ENCODE results near the gene CDC34.
"Not testable (repeated sequence)": the region's sequence is repeated elsewhere in the genome, so short reads cannot be mapped to it uniquely, and the experiment has no call there.

CDC34 gene

GRCh38 chr19:573519-573825 lies 41.9 kb downstream of the CDC34 start:
- DNase-seq (ENCODE audit: low read depth in 2 of 2) = no peak

DNA sequence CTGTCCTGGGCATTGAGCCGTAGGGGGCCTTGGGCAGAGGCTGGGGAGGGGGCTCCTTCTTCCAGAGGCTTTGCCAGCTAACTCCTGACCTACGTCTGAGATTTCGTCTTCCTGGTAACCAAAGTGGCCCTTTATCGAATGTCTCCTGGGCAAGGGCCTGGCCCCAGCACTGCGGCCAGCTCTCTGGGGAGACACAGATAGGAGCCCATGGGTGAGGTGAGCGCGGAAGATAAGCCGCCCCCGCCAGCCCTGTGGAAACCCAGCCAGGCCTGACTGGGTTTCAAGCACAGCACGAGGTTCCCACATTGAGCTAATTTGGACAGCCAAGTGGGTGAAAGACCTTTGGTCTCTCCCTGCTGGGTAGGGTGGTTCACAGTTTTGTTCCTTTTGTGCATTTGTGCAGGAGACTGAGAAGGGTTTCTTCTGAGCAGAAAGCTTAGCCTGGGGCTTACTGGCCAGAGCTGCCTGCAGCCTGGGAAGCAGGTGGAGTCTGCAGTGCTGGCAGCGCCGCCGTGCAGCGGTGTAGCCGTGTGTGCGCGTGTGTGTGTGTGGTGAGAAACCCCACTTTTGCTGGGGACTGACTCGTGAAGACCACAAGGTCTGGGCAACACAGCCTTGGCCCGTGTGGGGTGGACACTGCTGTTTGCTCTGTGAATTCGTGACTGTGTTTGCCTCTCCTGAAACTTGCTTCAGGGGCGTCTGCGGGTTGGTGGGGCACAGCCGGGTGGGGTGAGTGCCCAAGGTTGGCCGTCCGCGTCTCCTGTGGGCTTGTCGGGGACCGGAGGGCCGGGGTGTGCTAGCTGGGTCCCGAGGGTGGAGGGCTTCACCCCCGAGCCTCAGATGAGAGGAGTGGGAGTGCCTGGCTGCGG lies 43.3 kb downstream of the CDC34 start:
- no peak for DNase-seq (ENCODE audit: low read depth in 2 of 2)

DNA sequence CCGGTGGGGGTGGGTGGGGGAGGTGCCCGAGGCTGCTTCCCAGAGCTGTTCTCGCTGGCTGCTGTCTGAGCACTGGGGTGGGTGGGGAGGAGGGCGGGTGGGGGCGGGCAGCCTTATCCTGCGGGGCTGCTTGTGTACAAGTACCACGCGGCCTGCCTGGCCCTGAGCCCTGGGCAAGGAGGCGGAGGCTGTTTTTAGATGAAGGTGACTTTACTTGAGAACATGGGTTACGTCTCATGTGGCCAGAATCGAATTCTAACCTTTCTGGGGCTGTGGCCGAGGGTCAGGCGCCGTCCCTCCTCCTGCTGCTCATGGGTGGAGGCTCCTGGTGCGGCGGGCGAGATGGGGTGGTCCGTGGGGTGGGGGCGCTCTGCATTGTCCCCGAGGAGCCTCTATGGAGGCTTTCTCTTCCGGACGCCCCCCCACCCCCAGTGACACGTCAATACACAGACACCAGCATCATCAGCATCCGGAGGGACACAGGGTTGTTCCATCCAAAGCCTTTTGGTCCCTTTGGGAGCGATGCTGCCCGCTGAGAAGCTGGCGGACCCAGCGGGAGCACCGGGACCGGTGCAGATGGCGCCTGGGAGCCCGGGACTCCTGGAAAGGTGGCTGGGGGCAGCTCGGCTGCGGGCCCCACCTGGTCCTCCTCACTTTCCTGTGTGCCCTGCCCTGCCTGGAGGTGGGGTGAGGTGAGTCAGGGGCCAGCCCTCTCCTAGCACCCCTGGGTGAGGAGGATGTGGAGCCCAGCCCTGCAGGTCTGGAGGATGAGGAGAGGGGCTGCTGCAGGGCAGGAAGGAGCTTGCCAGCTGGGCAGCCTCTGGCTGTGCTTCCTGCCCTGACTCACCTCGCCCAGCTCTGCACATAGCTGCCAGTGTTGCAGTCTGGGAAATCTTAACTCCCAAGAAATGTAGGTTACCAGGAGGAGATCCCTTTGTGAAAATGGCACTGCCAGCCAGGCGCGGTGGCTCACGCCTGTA lies 44.3 kb downstream of the CDC34 start:
- no peak for DNase-seq (ENCODE audit: low read depth in 2 of 2)

DNA sequence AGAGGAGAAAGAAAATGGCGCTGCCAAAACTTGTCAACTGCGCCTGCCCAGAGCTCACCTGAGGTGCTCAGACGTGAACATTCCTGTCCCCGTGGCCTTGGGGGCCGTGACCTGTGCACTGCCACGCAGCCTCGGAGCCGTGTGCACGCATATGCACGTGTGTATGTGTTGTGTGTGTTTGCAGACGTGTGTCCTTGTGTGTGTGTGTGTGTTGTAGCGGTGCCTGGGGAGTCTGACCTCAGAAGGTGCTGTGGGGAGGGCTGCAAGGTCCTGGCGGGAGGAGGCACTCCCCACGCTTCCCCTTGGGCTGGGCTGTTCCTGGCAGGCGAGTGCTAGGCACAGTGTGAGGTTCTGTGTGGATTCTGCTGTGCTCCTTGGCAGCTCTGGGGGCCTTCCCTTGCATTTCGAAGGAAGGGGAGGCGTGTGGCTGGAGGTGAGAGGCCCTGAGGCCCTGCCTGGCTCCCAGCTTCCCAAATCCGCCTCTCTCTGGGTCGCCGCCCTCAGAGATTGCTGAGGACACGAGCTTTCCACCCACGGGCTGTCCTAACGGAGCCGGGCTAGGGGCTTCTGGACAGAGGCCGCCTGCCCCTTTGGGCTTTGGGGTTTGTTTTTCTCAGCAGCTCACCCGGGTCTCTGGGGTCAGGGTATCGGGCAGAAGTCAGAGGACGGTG lies 45.3 kb downstream of the CDC34 start:
- no peak for DNase-seq (ENCODE audit: low read depth in 2 of 2)

- DNase-seq (ENCODE audit: low read depth in 2 of 2) = no peak
Observed at GRCh38 chr19:577439-578392, 46.2 kb downstream of the CDC34 start.

- no peak for DNase-seq (ENCODE audit: low read depth in 2 of 2)
Observed at GRCh38 chr19:579111-579841, 47.7 kb downstream of the CDC34 start.

DNA sequence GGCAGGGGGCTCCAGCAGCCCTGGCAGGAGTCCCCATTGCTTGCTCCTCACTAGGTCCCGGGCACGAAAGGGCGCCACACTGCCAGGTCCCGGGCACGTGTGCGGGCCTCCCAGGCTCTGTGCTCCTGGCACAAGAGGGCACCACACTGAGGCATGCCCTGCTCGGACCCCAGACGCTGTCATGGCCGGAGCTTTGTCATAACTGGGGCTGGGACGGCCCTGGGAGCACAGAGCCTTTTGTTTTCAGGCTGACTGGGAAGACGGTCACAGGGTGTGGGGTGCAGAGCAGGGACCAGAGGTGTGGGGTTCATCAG lies 48.2 kb downstream of the CDC34 start:
- no peak for DNase-seq (ENCODE audit: low read depth in 2 of 2)

DNA sequence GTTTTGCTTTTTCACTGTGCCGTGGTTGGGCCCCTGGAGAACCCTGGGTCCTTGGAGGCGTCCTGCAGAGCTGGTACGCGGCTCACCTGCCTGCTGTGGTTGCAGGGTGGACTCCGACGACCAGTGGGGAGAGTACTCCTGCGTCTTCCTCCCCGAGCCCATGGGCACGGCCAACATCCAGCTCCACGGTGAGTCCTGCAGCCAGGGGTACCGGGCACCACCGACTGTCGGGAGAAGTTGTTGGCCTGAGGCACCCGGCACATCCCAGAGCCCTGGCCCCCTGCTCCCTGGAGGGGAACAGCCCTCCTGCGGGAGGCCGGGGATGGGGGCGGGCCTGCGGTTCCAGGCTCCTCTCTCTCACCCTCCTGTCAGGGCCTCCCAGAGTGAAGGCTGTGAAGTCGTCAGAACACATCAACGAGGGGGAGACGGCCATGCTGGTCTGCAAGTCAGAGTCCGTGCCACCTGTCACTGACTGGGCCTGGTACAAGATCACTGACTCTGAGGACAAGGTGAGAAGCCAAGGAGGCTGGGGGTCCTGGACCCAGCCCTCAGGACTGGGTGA lies 48.8 kb downstream of the CDC34 start:
- DNase-seq (ENCODE audit: low read depth in 2 of 2) = no peak

- no peak for DNase-seq (ENCODE audit: low read depth in 2 of 2)
Observed at GRCh38 chr19:581399-582111, 50.0 kb downstream of the CDC34 start.

DNA sequence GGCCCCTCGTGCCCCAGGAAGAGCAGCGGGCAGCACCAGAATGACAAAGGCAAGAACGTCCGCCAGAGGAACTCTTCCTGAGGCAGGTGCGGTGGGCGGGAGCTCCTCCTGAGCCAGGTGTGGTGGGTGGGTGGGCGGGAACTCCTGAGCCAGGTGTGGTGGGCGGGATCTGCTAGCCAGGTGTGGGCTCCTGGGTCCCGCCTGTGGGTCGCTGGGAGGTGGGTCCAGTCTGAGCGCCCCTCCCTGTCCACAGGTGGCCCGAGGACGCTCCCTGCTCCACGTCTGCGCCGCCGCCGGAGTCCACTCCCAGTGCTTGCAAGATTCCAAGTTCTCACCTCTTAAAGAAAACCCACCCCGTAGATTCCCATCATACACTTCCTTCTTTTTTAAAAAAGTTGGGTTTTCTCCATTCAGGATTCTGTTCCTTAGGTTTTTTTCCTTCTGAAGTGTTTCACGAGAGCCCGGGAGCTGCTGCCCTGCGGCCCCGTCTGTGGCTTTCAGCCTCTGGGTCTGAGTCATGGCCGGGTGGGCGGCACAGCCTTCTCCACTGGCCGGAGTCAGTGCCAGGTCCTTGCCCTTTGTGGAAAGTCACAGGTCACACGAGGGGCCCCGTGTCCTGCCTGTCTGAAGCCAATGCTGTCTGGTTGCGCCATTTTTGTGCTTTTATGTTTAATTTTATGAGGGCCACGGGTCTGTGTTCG lies 51.1 kb downstream of the CDC34 start:
- no peak for DNase-seq (ENCODE audit: low read depth in 2 of 2)

DNA sequence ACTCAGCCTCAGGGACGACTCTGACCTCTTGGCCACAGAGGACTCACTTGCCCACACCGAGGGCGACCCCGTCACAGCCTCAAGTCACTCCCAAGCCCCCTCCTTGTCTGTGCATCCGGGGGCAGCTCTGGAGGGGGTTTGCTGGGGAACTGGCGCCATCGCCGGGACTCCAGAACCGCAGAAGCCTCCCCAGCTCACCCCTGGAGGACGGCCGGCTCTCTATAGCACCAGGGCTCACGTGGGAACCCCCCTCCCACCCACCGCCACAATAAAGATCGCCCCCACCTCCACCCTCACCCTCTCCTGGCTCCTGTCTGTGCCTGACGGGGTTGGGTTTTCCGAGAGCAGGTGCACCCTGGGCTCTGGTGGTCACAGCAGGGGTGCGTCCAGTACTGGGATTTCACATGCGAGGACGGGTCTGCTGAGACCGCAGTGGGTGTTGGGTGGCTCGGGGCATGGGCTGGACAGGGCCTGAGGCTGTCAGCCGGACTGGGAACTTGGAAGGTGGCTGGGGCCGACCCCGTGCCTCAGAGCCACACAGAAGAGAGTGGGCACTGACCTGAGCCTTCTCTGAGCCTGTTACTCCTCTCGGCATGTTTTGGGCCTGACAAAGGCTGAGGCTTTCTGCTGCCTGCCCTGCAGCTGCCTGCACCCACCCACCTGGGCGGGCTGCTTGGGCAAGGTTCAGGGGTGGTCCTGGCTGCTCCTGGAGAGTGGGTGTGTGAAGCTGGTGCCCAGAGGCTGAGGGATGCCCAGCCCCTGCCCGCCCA lies 51.8 kb downstream of the CDC34 start:
- DNase-seq (ENCODE audit: low read depth in 2 of 2) = no peak

DNA sequence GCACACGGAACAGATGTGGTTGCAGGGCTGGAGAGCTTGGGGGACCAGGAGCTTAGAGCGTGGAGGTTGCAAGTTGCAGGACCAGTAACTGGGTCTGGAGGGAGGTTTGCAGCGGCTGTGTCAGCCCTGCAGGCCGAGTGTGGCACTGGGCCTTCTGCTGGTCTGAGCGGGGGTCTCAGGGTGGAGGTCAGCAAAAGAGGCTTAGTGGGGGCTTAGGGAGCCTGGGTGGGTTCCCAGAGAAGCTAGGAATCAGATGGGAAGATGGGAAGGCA lies 52.3 kb downstream of the CDC34 start:
- no peak for DNase-seq (ENCODE audit: low read depth in 2 of 2)

- DNase-seq (ENCODE audit: low read depth in 2 of 2) = peak in 1 of 2 donors; percentile 51
Observed at GRCh38 chr19:584240-585001, 52.9 kb downstream of the CDC34 start.

GRCh38 chr19:585146-585545 lies 53.6 kb downstream of the CDC34 start:
- not testable (repeated sequence) for DNase-seq (ENCODE audit: low read depth in 2 of 2)

- no peak for DNase-seq (ENCODE audit: low read depth in 2 of 2)
Observed at GRCh38 chr19:585551-586110, 54.1 kb downstream of the CDC34 start.

GRCh38 chr19:588093-588740 lies 56.7 kb downstream of the CDC34 start:
- DNase-seq (ENCODE audit: low read depth in 2 of 2) = peak in 1 of 2 donors; percentile 34

All from stimulated activated CD8-positive, alpha-beta memory T cell treated with anti-CD3 and anti-CD28 coated beads, Interleukin-7, amount 100 ng/mL, for 1 hour (primary cell).